Osteocyte (in vitro differentiated cells): ENCODE measurements around the gene NFYC. TPM values are rescaled to one million over a fixed set of nuclear protein-coding genes. Genes with fewer than 3 reads are reported as not detected.

Experiments used
- DNase-seq: peaks from one replicate; pipeline ENCODE4 v3.0.0; 2021; ENCODE audit warnings: mixed read lengths; ENCODE audit not compliant: unreplicated experiment; ENCODE audit errors: extremely low spot score
- H3K27ac Mint-ChIP-seq: one replicate; pipeline ENCODE4 v1.8.0; 2021; ENCODE audit warnings: mild to moderate bottlenecking, mixed read lengths; ENCODE audit not compliant: unreplicated experiment
- H3K27me3 Mint-ChIP-seq: one replicate; pipeline ENCODE4 v1.8.0; 2021; ENCODE audit warnings: mixed read lengths; ENCODE audit not compliant: unreplicated experiment
- H3K36me3 Mint-ChIP-seq: one replicate; pipeline ENCODE4 v1.8.0; 2021; ENCODE audit warnings: mixed read lengths; ENCODE audit not compliant: unreplicated experiment
- H3K4me1 Mint-ChIP-seq: one replicate; pipeline ENCODE4 v1.8.0; 2021; ENCODE audit warnings: mixed read lengths; ENCODE audit not compliant: unreplicated experiment
- H3K4me3 Mint-ChIP-seq: one replicate; pipeline ENCODE4 v1.8.0; 2021; ENCODE audit warnings: mild to moderate bottlenecking, moderate library complexity, mixed read lengths; ENCODE audit not compliant: unreplicated experiment
- H3K9me3 Mint-ChIP-seq: one replicate; pipeline ENCODE4 v1.8.0; 2021; ENCODE audit warnings: mixed read lengths; ENCODE audit not compliant: unreplicated experiment
- total RNA-seq: library from RNA; stranded (reverse); gene quantifications from 2 replicates; pipeline ENCODE4 v1.2.1, GENCODE V29; 2021
- TF ChIP-seq, protein P1 (sequence below): fragments of 200-600 bp; sonication (generic); IDR thresholded peaks from 2 replicates; pipeline ENCODE4 v1.5.0; 2021; ENCODE audit warnings: antibody characterized with exemption, mild to moderate bottlenecking, moderate library complexity

Gene NFYC
- total RNA-seq, 1 donor from 2014 or later, result 49.0 TPM

DNA sequence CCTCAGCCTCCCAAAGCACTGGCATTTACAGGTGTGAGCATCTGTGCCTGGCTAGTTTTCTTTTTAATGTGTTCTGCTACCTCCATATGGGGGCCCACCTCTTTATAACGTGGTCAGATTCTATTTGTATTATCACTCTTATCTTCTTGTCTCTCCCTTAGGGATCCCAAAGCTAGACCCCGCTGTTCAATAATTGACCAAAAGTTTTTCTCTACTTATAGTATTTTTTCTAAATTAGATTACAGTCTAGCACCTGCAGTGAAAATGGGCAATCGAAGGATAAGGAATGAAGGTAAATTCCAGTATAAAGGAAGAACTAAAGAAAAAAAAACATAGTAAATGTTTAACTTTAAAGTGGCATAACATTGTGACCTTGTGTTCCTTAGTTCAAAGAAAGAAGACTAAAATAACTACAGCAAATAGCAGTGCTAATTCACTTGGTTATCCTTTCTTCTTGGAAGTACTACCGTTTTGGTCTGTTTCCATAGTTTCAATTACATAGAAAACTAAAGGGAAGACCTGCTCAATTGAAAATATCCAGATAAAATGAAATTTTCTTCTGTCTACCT is 24.1 kb downstream of the NFYC start:
- Mint-ChIP-seq H3K4me3 (no peak overlapping the region), H3K27me3 (no peaks in the 10 kb centered on the region), H3K36me3 (peaks cover 14% of the 10 kb centered on the region), H3K9me3 (no peaks in the 10 kb centered on the region), H3K27ac (no peak overlapping the region), H3K4me1 (peaks cover 29% of the 10 kb centered on the region)
- no peak for DNase-seq
- TF ChIP-seq, protein P1, sequence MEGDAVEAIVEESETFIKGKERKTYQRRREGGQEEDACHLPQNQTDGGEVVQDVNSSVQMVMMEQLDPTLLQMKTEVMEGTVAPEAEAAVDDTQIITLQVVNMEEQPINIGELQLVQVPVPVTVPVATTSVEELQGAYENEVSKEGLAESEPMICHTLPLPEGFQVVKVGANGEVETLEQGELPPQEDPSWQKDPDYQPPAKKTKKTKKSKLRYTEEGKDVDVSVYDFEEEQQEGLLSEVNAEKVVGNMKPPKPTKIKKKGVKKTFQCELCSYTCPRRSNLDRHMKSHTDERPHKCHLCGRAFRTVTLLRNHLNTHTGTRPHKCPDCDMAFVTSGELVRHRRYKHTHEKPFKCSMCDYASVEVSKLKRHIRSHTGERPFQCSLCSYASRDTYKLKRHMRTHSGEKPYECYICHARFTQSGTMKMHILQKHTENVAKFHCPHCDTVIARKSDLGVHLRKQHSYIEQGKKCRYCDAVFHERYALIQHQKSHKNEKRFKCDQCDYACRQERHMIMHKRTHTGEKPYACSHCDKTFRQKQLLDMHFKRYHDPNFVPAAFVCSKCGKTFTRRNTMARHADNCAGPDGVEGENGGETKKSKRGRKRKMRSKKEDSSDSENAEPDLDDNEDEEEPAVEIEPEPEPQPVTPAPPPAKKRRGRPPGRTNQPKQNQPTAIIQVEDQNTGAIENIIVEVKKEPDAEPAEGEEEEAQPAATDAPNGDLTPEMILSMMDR, result no peak

DNA sequence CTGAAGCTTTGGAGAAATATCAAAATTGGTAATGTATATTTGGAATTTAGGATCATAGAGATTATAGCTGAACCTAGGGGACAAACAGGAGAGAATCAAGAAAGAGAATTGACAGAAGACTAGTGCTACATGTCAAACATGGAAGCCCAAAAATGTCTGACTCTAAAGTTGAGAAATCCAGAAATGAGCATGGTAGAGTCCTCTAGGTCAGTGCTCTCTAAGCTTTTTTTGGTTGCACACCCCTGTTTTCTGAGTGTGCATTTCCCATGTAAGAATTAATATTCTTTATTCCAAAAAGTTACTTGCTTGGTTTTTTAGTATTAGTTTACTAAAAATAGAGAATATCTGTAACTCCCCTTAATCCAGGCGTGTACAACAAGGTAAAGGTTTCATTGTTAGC is 25.6 kb downstream of the NFYC start:
- H3K27me3 Mint-ChIP-seq, result no peaks in the 10 kb centered on the region
- peaks cover 19% of the 10 kb centered on the region for H3K36me3 Mint-ChIP-seq
- no peak overlapping the region for H3K27ac Mint-ChIP-seq
- H3K4me1 Mint-ChIP-seq, result peaks cover 14% of the 10 kb centered on the region
- TF ChIP-seq, protein P1, result no peak
- DNase-seq, result no peak
- no peak overlapping the region for H3K4me3 Mint-ChIP-seq
- H3K9me3 Mint-ChIP-seq, result no peaks in the 10 kb centered on the region

DNA sequence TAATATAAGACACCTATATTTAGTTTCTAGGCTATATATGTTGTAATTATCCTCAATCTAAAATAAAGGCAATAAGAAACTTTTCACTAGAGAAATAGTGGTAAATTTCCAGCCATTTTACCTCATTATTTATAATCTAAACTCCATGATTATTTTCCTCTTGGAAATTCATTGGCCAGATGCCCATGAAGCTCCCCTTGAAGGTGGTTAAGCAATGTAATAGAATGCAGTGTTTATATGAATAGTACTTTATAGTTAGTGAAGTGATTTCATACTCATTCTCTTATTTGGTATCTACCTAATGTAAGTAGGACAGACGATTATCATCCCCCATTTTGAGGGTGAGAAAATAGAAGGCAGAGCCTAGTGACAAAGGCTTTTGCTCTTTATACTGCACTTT is 26.5 kb downstream of the NFYC start:
- TF ChIP-seq, protein P1, result no peak
- Mint-ChIP-seq H3K36me3 (peaks cover 20% of the 10 kb centered on the region), H3K27me3 (no peaks in the 10 kb centered on the region), H3K9me3 (no peaks in the 10 kb centered on the region), H3K4me1 (peaks cover 9% of the 10 kb centered on the region), H3K27ac (no peak overlapping the region), H3K4me3 (no peak overlapping the region)
- DNase-seq, result no peak

DNA sequence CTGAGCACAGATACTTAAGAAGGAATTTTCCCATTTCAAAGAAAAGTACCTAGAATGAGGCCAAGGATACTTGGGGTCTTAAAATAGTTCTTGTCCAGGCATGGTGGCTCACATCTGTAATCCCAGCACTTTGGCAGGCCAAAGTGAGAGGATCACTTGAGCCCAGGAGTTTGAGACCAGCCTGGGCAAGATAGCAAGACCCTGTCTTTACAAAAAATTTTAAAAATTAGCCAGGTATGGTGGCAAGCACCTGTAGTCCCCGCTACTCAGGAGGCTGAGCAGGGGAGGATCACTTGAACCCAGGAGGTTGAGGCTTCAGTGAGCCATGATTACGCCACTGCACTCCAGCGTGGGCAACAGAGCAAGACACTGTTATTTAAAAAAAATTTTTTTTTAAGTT is 29.0 kb downstream of the NFYC start:
- H3K27me3 Mint-ChIP-seq, result no peaks in the 10 kb centered on the region
- no peak overlapping the region for H3K4me3 Mint-ChIP-seq
- TF ChIP-seq, protein P1, result no peak
- no peaks in the 10 kb centered on the region for H3K9me3 Mint-ChIP-seq
- H3K36me3 Mint-ChIP-seq, result peaks cover 13% of the 10 kb centered on the region
- DNase-seq, result no peak
- no peak overlapping the region for H3K27ac Mint-ChIP-seq
- H3K4me1 Mint-ChIP-seq, result peaks cover 3% of the 10 kb centered on the region

DNA sequence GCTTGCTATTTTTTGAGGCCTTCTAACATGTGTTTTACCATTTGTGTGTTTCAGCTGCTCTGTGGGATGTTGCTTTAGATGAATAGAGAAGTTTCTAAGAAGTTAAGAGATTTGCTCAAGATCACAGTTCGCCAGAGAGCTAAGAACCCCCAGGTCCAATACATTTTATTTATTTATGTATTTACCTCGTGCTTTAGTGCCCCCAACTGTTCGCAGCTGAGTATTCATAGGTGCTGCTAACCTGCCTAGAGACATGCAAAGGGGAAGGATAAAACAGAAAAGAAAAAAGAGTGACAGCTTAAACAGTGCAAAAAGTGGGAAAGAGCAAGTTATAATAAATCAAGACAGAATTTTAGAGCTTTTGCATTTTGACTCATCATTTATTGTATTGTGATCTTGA is 31.1 kb downstream of the NFYC start:
- DNase-seq, result no peak
- peaks cover 4% of the 10 kb centered on the region for H3K4me1 Mint-ChIP-seq
- peaks cover 6% of the 10 kb centered on the region for H3K36me3 Mint-ChIP-seq
- no peak overlapping the region for H3K4me3 Mint-ChIP-seq
- H3K27me3 Mint-ChIP-seq, result no peaks in the 10 kb centered on the region
- H3K9me3 Mint-ChIP-seq, result no peaks in the 10 kb centered on the region
- H3K27ac Mint-ChIP-seq, result no peak overlapping the region
- TF ChIP-seq, protein P1, result no peak
